Measurements from ENCODE around the gene COMTD1. TPM values are rescaled to one million over a fixed set of nuclear protein-coding genes. Genes with fewer than 3 reads are reported as not detected.
A peak's percentile ranks its signal among the peaks of the same experiment; 100 is the strongest.

COMTD1 gene
- total and polyA plus RNA-seq, 2 of the 13 experiments (the other 11 are each of a cell fraction or from before 2014, with no cell fraction given): 11.8 to 18.4 TPM

DNA sequence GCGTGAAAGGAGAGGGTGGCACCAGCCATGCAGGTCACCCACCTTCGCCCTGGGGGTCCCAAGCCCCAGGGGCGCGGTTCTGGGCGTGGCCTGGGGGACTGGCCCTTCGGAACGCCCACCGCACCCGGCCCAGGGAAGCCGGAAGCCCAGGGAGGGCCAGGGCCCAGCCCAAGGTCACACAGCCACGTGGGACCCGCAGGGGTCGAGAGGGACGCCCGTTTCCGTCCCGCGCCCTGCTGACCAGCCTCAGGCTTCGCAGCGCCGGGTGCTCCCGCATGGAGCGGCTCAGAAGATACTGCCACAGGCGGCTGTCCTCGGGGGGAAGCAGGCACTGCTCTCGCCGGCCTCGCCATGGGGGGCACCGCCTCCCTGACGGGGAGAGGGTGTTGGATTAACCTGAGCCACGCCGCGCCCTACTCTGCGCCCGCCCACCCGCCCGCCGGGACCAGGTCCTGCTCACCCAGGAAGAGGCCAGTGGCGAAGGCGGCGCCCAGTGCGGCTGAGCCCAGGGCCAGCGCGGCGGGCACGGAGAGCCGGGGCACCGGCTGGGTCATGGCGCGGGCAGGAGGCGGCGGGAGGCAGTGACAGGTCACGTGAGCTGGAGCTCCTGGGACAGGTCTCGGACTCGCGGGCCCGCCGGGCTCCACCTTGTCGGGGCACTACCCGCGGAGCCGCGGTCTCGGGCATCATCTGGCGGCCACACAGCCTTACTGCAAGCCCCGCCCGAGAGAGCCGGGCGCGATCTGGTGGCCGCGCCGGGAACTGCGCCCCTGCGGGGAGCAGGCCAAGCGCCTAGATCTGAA lies at the start of gene COMTD1 (continued):
- TF ChIP-seq, protein P1, sequence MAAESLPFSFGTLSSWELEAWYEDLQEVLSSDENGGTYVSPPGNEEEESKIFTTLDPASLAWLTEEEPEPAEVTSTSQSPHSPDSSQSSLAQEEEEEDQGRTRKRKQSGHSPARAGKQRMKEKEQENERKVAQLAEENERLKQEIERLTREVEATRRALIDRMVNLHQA (CRISPR knock-in tag; IDR thresholded peaks at IDR 0.05): no peak
- TF ChIP-seq ZNF292 (CRISPR knock-in tag; IDR thresholded peaks at IDR 0.05; ENCODE audit: borderline replicate concordance, low read depth): no peak
- no peak for TF ChIP-seq IRF2 (CRISPR knock-in tag; IDR thresholded peaks at IDR 0.05)
- TF ChIP-seq HOXA5 (CRISPR knock-in tag; IDR thresholded peaks at IDR 0.05): 0 out of 2 replicates have a peak, but pooled peaks have one; percentile 75
- TF ChIP-seq, protein P2, sequence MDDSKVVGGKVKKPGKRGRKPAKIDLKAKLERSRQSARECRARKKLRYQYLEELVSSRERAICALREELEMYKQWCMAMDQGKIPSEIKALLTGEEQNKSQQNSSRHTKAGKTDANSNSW (CRISPR knock-in tag; IDR thresholded peaks at IDR 0.05; ENCODE audit: borderline replicate concordance): no peak
- TF ChIP-seq, protein P3, sequence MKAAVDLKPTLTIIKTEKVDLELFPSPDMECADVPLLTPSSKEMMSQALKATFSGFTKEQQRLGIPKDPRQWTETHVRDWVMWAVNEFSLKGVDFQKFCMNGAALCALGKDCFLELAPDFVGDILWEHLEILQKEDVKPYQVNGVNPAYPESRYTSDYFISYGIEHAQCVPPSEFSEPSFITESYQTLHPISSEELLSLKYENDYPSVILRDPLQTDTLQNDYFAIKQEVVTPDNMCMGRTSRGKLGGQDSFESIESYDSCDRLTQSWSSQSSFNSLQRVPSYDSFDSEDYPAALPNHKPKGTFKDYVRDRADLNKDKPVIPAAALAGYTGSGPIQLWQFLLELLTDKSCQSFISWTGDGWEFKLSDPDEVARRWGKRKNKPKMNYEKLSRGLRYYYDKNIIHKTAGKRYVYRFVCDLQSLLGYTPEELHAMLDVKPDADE (CRISPR knock-in tag; IDR thresholded peaks at IDR 0.05): no peak
- TF ChIP-seq, protein P4, sequence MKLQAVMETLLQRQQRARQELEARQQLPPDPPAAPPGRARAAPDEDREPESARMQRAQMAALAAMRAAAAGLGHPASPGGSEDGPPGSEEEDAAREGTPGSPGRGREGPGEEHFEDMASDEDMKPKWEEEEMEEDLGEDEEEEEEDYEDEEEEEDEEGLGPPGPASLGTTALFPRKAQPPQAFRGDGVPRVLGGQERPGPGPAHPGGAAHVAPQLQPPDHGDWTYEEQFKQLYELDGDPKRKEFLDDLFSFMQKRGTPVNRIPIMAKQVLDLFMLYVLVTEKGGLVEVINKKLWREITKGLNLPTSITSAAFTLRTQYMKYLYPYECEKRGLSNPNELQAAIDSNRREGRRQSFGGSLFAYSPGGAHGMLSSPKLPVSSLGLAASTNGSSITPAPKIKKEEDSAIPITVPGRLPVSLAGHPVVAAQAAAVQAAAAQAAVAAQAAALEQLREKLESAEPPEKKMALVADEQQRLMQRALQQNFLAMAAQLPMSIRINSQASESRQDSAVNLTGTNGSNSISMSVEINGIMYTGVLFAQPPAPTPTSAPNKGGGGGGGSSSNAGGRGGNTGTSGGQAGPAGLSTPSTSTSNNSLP (IDR thresholded peaks at IDR 0.05; ENCODE audit: low read depth, low read length): no peak
- no peak for TF ChIP-seq SRSF1 (optimal IDR thresholded peaks at IDR 0.05; ENCODE audit: low read depth, low read length)
- no peak; the same call in 1 of the 2 replicates for TF ChIP-seq SP140L (CRISPR knock-in tag; IDR thresholded peaks at IDR 0.05; ENCODE audit: borderline replicate concordance)
- TF ChIP-seq, protein P5, sequence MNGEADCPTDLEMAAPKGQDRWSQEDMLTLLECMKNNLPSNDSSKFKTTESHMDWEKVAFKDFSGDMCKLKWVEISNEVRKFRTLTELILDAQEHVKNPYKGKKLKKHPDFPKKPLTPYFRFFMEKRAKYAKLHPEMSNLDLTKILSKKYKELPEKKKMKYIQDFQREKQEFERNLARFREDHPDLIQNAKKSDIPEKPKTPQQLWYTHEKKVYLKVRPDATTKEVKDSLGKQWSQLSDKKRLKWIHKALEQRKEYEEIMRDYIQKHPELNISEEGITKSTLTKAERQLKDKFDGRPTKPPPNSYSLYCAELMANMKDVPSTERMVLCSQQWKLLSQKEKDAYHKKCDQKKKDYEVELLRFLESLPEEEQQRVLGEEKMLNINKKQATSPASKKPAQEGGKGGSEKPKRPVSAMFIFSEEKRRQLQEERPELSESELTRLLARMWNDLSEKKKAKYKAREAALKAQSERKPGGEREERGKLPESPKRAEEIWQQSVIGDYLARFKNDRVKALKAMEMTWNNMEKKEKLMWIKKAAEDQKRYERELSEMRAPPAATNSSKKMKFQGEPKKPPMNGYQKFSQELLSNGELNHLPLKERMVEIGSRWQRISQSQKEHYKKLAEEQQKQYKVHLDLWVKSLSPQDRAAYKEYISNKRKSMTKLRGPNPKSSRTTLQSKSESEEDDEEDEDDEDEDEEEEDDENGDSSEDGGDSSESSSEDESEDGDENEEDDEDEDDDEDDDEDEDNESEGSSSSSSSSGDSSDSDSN (CRISPR knock-in tag; IDR thresholded peaks at IDR 0.05): peak; percentile 19; the same call in 1 of the 2 replicates
- TF ChIP-seq, protein P6, sequence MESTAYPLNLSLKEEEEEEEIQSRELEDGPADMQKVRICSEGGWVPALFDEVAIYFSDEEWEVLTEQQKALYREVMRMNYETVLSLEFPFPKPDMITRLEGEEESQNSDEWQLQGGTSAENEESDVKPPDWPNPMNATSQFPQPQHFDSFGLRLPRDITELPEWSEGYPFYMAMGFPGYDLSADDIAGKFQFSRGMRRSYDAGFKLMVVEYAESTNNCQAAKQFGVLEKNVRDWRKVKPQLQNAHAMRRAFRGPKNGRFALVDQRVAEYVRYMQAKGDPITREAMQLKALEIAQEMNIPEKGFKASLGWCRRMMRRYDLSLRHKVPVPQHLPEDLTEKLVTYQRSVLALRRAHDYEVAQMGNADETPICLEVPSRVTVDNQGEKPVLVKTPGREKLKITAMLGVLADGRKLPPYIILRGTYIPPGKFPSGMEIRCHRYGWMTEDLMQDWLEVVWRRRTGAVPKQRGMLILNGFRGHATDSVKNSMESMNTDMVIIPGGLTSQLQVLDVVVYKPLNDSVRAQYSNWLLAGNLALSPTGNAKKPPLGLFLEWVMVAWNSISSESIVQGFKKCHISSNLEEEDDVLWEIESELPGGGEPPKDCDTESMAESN (CRISPR knock-in tag; conservative IDR thresholded peaks at IDR 0.05): no peak
- no peak for TF ChIP-seq ZNF747 (CRISPR knock-in tag; IDR thresholded peaks at IDR 0.05; ENCODE audit: borderline replicate concordance)
- no peak for TF ChIP-seq KAT2B (IDR thresholded peaks at IDR 0.05; ENCODE audit: borderline replicate concordance, low read depth, low read length)
- TF ChIP-seq, protein P7, sequence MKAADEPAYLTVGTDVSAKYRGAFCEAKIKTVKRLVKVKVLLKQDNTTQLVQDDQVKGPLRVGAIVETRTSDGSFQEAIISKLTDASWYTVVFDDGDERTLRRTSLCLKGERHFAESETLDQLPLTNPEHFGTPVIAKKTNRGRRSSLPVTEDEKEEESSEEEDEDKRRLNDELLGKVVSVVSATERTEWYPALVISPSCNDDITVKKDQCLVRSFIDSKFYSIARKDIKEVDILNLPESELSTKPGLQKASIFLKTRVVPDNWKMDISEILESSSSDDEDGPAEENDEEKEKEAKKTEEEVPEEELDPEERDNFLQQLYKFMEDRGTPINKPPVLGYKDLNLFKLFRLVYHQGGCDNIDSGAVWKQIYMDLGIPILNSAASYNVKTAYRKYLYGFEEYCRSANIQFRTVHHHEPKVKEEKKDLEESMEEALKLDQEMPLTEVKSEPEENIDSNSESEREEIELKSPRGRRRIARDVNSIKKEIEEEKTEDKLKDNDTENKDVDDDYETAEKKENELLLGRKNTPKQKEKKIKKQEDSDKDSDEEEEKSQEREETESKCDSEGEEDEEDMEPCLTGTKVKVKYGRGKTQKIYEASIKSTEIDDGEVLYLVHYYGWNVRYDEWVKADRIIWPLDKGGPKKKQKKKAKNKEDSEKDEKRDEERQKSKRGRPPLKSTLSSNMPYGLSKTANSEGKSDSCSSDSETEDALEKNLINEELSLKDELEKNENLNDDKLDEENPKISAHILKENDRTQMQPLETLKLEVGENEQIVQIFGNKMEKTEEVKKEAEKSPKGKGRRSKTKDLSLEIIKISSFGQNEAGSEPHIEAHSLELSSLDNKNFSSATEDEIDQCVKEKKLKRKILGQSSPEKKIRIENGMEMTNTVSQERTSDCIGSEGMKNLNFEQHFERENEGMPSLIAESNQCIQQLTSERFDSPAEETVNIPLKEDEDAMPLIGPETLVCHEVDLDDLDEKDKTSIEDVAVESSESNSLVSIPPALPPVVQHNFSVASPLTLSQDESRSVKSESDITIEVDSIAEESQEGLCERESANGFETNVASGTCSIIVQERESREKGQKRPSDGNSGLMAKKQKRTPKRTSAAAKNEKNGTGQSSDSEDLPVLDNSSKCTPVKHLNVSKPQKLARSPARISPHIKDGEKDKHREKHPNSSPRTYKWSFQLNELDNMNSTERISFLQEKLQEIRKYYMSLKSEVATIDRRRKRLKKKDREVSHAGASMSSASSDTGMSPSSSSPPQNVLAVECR (CRISPR knock-in tag; IDR thresholded peaks at IDR 0.05; ENCODE audit: borderline replicate concordance): peak; percentile 87; the same call in 1 of the 2 replicates
- peak; percentile 85 for TF ChIP-seq ELF1 (CRISPR knock-in tag; IDR thresholded peaks at IDR 0.05)
